ENCODE data around the gene KRT6B. TPM values are rescaled to one million over a fixed set of nuclear protein-coding genes. Genes with fewer than 3 reads are reported as not detected.

Gene KRT6B
- total RNA-seq, 6 experiments from 2014 or later = 0.13 TPM; not detected in 5

Other genes starting within 250 kb of the KRT6B start
- gene KRT7, start 218.9 kb downstream of the KRT6B start, total RNA-seq = 10 to 100 TPM in 3 of 6 experiments, 1 to 10 TPM in 3; 3.4 to 19.2 (median 10.7) TPM
- not detected for gene KRT86, start 177.5 kb downstream of the KRT6B start, total RNA-seq
- under 1 TPM in 1 of 6 experiments, not detected in 5; 0.13 TPM for gene KRT81, start 160.6 kb downstream of the KRT6B start, total RNA-seq
- gene KRT83, start 130.7 kb downstream of the KRT6B start, total RNA-seq = not detected
- not detected for gene KRT85, start 84.7 kb downstream of the KRT6B start, total RNA-seq
- not detected for gene KRT84, start 66.5 kb downstream of the KRT6B start, total RNA-seq
- gene KRT82, start 45.8 kb downstream of the KRT6B start, total RNA-seq = not detected
- gene KRT75, start 17.8 kb downstream of the KRT6B start, total RNA-seq = not detected
- gene KRT6C, start 21.7 kb upstream of the KRT6B start, total RNA-seq = under 1 TPM in 1 of 6 experiments, not detected in 5; 0.15 TPM
- 1 to 10 TPM in 1 of 6 experiments, not detected in 5; 1.2 TPM for gene KRT6A, start 41.1 kb upstream of the KRT6B start, total RNA-seq
- under 1 TPM in 1 of 6 experiments, not detected in 5; 0.66 TPM for gene KRT5, start 68.2 kb upstream of the KRT6B start, total RNA-seq
- gene KRT71, start 101.0 kb upstream of the KRT6B start, total RNA-seq = not detected
- not detected for gene KRT74, start 121.7 kb upstream of the KRT6B start, total RNA-seq
- gene KRT72, start 149.3 kb upstream of the KRT6B start, total RNA-seq = not detected
- gene KRT73, start 166.4 kb upstream of the KRT6B start, total RNA-seq = not detected
- not detected for gene KRT2, start 200.1 kb upstream of the KRT6B start, total RNA-seq
- not detected for gene KRT1, start 228.3 kb upstream of the KRT6B start, total RNA-seq